ENCODE data around the gene ATP4B.

Gene ATP4B

DNA sequence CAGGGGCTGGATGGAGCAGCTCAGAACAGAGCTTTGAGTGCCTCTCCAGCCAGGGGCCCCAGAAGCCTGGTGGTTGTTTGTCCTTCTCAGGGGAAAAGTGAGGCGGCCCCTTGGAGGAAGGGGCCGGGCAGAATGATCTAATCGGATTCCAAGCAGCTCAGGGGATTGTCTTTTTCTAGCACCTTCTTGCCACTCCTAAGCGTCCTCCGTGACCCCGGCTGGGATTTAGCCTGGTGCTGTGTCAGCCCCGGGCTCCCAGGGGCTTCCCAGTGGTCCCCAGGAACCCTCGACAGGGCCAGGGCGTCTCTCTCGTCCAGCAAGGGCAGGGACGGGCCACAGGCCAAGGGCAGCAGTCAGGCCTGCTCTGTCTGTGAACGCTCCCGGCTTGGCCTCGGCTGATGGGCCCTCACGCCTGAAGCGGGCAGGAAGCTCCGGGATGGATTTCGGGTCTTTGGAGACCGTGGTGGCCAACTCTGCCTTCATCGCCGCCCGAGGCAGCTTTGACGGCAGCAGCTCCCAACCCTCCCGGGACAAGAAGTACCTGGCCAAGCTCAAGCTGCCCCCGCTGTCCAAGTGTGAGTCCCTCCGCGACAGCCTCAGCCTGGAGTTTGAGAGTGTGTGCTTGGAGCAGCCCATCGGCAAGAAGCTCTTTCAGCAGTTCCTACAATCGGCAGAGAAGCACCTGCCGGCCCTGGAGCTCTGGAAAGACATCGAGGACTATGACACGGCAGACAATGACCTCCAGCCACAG lies 9.1 kb upstream of the ATP4B start, which contains the start of gene GRK1:
Gene GRK1 (plus strand): TSS at position 269 of the 751 bp plus-strand sequence. CDS start 168 bp downstream, at position 437.
- H3K27me3 ChIP-seq: no peaks in the 10 kb centered on the region
- no peaks in the 10 kb centered on the region for H3K36me3 ChIP-seq
- peaks cover 14% of the 10 kb centered on the region for H3K4me1 ChIP-seq
- no peak within 1 kb of the TSS for H3K9ac ChIP-seq
- TF ChIP-seq Cebpa-rat (IDR thresholded peaks at IDR 0.05): no peak
- H4K20me1 ChIP-seq: no peaks in the 10 kb centered on the region
- no peak within 1 kb of the TSS for H3K4me3 ChIP-seq
- H3K9me3 ChIP-seq: no peaks in the 10 kb centered on the region
- no peak within 1 kb of the TSS for H3K4me2 ChIP-seq
- no peak within 1 kb of the TSS for H3K27ac ChIP-seq

DNA sequence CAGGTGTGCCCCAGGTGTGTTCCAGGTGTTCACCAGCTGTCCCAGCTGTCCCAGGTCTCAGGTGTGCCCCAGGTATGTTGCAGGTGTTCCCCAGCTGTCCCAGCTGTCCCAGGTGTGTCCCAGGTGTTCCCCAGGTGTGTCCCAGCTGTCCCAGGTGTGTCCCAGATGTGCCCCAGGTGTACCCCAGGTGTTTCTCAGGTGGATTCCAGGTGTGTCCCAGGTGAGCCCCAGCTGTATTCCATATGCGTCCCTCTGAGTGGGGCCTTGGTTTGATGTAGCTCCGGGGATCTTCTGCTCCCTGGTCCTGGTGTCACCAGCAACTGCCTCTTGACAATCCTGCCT lies 8.3 kb upstream of the ATP4B start:
- H3K27me3 ChIP-seq: no peaks in the 10 kb centered on the region
- no peak for TF ChIP-seq Cebpa-rat (IDR thresholded peaks at IDR 0.05)
- no peak overlapping the region for H3K9ac ChIP-seq
- H3K9me3 ChIP-seq: no peaks in the 10 kb centered on the region; the same call in 1 of the 2 replicates
- no peaks in the 10 kb centered on the region for H3K36me3 ChIP-seq
- no peak overlapping the region for H3K4me3 ChIP-seq
- H4K20me1 ChIP-seq: no peaks in the 10 kb centered on the region
- H3K4me1 ChIP-seq: peaks cover 14% of the 10 kb centered on the region
- no peak overlapping the region for H3K4me2 ChIP-seq
- no peak overlapping the region for H3K27ac ChIP-seq

DNA sequence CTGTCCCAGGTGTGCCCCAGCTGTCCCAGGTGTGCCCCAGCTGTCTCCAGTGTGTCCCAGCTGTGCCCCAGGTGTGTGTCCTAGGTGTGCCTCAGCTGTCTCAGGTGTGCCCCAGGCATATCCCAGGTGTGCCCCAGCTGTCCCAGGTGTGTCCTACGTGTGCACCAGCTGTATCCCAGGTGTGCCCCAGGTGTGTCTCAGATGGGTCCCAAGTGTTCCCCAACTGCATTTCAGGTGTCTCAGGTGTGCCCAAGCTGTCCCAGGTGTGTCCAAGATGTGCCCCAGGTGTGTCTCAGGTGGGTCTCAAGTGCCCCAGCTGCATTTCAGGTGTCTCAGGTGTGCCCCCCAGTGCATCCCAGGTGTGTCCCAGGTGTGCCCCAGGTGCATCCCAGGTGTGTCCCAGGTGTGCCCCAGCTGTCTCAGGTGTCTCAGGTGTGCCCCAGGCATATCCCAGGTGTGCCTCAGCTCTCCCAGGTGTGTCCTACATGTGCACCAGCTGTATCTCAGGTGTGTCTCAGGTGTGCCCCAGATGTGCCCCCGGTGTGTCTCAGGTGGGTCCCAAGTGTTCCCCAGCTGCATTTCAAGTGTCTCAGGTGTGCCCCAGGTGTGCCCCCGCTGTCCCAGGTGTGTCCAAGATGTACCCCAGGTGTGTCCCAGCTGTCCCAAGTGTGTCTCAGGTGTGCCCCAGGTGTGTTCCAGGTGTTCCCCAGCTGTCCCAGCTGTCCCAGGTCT lies 7.8 kb upstream of the ATP4B start:
- Histone ChIP-seq H3K4me1 (peaks cover 14% of the 10 kb centered on the region), H4K20me1 (no peaks in the 10 kb centered on the region), H3K27ac (no peak overlapping the region), H3K9ac (no peak overlapping the region), H3K9me3 (peaks cover 3% of the 10 kb centered on the region; the same call in 1 of the 2 replicates), H3K27me3 (no peaks in the 10 kb centered on the region), H3K36me3 (no peaks in the 10 kb centered on the region), H3K4me3 (no peak overlapping the region), H3K4me2 (no peak overlapping the region)
- no peak for TF ChIP-seq Cebpa-rat (IDR thresholded peaks at IDR 0.05)

DNA sequence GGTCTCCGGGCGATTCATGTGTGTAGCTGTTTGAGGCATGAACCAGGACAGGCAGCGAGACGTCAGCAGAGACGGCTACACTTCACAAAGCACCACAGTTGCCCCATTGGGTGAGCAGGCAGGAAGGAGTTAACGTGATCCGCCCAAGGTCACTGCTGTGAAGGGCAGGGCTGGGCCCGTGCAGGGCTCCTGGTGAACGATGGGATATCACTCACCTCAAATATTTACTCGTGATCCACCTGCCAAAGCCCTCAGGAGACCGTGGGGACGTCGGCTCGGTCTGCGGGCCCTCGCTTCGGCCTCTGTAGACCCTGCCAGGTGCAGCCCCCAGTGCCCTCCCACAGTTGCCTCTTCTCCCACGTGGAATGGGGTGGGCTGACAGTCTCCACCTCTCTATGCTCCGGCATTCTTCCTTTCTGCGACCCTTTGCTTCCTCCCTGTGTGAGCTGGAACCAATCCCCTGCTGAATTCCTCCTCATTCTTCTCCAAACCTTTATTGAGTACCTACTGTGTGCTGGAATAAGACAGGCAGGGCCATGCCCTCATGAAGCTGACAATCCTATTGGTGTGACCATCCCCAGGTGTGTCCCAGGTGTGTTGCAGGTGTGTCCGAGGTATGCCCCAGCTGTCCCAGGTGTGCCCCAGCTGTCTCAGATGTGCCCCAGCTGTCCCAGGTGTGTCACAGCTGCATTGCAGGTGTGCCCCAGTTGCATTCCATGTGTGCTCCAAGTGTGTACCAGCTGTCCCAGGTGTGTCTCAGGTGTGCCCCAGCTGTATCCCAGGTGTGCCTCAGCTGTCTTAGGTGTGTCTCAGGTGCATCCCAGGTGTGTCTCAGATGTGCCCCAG lies 7.0 kb upstream of the ATP4B start:
- H3K36me3 ChIP-seq: no peaks in the 10 kb centered on the region
- peaks cover 14% of the 10 kb centered on the region for H3K4me1 ChIP-seq
- peaks cover 7% of the 10 kb centered on the region; the same call in 1 of the 2 replicates for H3K9me3 ChIP-seq
- TF ChIP-seq Cebpa-rat (IDR thresholded peaks at IDR 0.05): no peak
- H3K27ac ChIP-seq: no peak overlapping the region
- no peak overlapping the region for H3K4me3 ChIP-seq
- H4K20me1 ChIP-seq: no peaks in the 10 kb centered on the region
- no peak overlapping the region for H3K9ac ChIP-seq
- no peaks in the 10 kb centered on the region for H3K27me3 ChIP-seq
- no peak overlapping the region for H3K4me2 ChIP-seq

DNA sequence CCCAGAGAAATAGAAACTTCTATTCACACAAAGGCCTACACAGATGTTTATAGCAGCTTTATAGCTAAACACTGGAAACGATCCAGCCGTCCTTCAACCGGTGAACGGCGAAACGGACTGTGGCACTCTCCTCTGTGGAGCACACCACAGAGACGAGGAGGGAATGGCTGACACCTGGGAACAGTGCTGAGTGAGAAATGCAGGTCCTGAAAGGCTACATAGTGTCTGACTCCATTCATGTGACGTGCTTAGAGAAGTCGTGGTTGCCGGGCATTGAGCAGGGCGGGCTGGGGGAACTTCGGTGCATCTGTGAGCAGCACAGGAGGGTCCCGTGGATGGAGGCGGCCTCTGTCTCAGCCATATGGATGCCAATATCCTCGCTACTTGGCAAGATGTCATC lies 5.9 kb upstream of the ATP4B start:
- Histone ChIP-seq H3K4me1 (peaks cover 11% of the 10 kb centered on the region), H3K36me3 (no peaks in the 10 kb centered on the region), H3K4me3 (no peak overlapping the region), H3K9me3 (peaks cover 7% of the 10 kb centered on the region; the same call in 1 of the 2 replicates), H3K27ac (no peak overlapping the region), H3K4me2 (no peak overlapping the region), H4K20me1 (no peaks in the 10 kb centered on the region), H3K27me3 (no peaks in the 10 kb centered on the region), H3K9ac (no peak overlapping the region)
- TF ChIP-seq Cebpa-rat (IDR thresholded peaks at IDR 0.05): no peak

DNA sequence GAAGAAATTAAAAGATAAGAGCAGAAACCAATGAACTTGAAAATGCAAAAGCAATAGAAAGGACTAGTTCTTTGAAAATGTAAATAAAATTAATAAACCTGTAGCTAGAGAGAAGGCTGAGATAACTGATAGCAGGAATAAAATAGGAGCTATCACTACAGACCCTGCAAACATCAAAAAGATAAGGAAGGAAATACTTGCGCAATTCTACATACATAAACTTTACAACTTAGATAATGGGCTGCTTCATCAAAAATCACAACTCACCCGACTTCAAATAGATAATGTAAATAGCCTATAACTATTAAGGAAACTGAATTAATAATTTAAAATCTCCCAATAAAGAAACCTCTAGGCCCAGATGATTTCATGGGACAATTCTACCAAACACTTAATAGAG lies 3.5 kb upstream of the ATP4B start:
- Histone ChIP-seq H3K36me3 (no peaks in the 10 kb centered on the region), H3K27me3 (peaks cover 2% of the 10 kb centered on the region; the same call in 1 of the 2 replicates), H3K4me2 (no peak overlapping the region), H4K20me1 (no peaks in the 10 kb centered on the region), H3K27ac (no peak overlapping the region), H3K4me3 (no peak overlapping the region), H3K9me3 (peaks cover 7% of the 10 kb centered on the region; the same call in 1 of the 2 replicates), H3K4me1 (peaks cover 25% of the 10 kb centered on the region), H3K9ac (no peak overlapping the region)
- TF ChIP-seq Cebpa-rat (IDR thresholded peaks at IDR 0.05): peak; percentile 53; the same call in 1 of the 2 replicates

DNA sequence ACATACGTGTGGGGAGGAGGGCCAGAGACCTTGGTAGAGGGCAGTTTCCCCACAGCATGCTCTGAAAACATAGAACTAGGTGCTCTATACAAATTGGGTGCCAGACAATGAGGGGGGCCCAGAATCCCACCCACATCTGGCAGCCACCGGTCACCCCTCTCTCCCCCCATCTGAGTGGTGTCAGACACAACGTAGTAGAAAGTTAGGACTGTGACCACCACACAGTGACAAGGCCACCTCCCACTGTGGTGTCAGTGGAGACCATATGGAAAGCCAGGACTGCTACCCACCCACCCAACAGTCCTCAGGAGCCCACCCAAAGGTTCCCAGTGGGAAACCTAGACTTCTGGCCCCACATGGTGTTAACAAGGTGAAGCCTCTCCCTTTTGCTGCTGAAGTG lies 2.1 kb upstream of the ATP4B start:
- TF ChIP-seq Cebpa-rat (IDR thresholded peaks at IDR 0.05): no peak
- no peak overlapping the region for H3K4me2 ChIP-seq
- no peak overlapping the region for H3K9ac ChIP-seq
- no peak overlapping the region for H3K4me3 ChIP-seq
- H4K20me1 ChIP-seq: no peaks in the 10 kb centered on the region
- peaks cover 7% of the 10 kb centered on the region; the same call in 1 of the 2 replicates for H3K9me3 ChIP-seq
- no peaks in the 10 kb centered on the region for H3K36me3 ChIP-seq
- no peak overlapping the region for H3K27ac ChIP-seq
- peaks cover 39% of the 10 kb centered on the region for H3K4me1 ChIP-seq
- peaks cover 9% of the 10 kb centered on the region; the same call in 1 of the 2 replicates for H3K27me3 ChIP-seq

DNA sequence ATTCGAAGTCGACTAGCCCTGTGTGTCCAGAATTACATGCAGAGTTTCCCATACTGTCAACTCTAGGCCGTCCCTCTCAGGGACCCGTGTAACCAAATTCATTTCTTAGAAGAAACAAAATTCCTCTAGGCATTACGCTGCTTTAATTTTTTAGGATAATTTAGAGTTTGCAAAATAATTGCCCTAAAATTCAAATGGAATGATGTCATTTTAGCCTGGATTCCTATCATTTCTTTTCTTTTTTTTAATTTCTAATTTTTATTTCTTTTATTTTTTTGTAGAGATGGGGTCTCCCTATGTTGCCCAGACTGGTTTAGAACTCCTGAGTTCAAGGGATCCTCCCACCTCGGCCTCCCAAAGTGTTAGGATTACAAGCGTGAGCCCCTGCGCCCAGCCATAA lies 1.3 kb upstream of the ATP4B start:
- Histone ChIP-seq H3K9ac (no peak overlapping the region), H3K27me3 (peaks cover 9% of the 10 kb centered on the region; the same call in 1 of the 2 replicates), H3K9me3 (peaks cover 7% of the 10 kb centered on the region; the same call in 1 of the 2 replicates), H3K4me1 (peaks cover 46% of the 10 kb centered on the region), H4K20me1 (no peaks in the 10 kb centered on the region), H3K4me2 (no peak overlapping the region), H3K27ac (no peak overlapping the region), H3K4me3 (no peak overlapping the region), H3K36me3 (no peaks in the 10 kb centered on the region)
- TF ChIP-seq Cebpa-rat (IDR thresholded peaks at IDR 0.05): no peak

DNA sequence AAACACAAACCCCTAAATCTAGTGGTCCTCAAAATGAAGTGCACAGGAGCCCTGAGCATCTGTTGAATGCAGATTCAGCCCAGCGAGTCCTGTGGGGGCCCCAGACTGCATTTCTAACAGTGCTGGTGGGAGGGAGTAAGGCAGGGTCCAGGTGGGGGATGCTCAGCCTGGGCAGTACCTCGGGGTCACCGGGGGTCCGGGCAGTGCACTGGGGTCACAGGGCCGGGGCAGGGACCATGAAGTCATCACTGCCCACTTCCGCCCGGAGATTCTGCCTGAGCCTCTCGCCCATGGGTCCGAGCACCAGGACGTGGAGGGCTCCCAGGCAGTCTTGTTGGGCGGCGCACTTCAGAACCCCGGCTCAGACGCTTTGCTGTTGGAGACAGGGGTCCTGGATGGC lies 838 bp upstream of the ATP4B start:
- H3K36me3 ChIP-seq: no peaks in the 10 kb centered on the region
- peaks cover 51% of the 10 kb centered on the region for H3K4me1 ChIP-seq
- no peak overlapping the region for H3K27ac ChIP-seq
- TF ChIP-seq Cebpa-rat (IDR thresholded peaks at IDR 0.05): no peak
- peaks cover 7% of the 10 kb centered on the region; the same call in 1 of the 2 replicates for H3K9me3 ChIP-seq
- peak overlapping the region; percentile 87; the same call in 1 of the 2 replicates for H3K4me2 ChIP-seq
- H3K9ac ChIP-seq: no peak overlapping the region
- no peak overlapping the region for H3K4me3 ChIP-seq
- H3K27me3 ChIP-seq: peaks cover 9% of the 10 kb centered on the region; the same call in 1 of the 2 replicates
- no peaks in the 10 kb centered on the region for H4K20me1 ChIP-seq

Measured in BLaER1 (cell line).